PFSK-1 (cell line): ENCODE measurements around the gene TMEM178A.

ENCODE experiments used
- FOXP2 ChIP-seq: optimal IDR thresholded peaks from 2 replicates; pipeline ENCODE3; 2011; ENCODE audit warnings: borderline replicate concordance, control low read depth, inconsistent platforms; ENCODE audit not compliant: insufficient read depth; ENCODE audit errors: extremely low read length, extremely low read depth
- POLR2AphosphoS5 ChIP-seq: IDR thresholded peaks from 2 replicates; pipeline ENCODE4 v1.6.1; 2012; ENCODE audit warnings: low read depth, mild to moderate bottlenecking, control low read depth, low read length, moderate library complexity
- SIN3A ChIP-seq: IDR thresholded peaks from 2 replicates; pipeline ENCODE4 v1.6.1; 2012; ENCODE audit warnings: mild to moderate bottlenecking, low read length, moderate library complexity, borderline replicate concordance; ENCODE audit not compliant: insufficient read depth
- TAF1 ChIP-seq: IDR thresholded peaks from 2 replicates; pipeline ENCODE4 v1.6.1; 2012; ENCODE audit warnings: low read length, control low read depth, borderline replicate concordance; ENCODE audit not compliant: insufficient read depth
- TF ChIP-seq, protein P1 (sequence below), 2 experiments: IDR thresholded peaks; 2 replicates each; pipeline versions ENCODE4 v1.6.1 to v1.8.0; 2011 to 2012; ENCODE audit warnings: low read depth in 2 of 2, low read length in 2 of 2, control low read depth in 1 of 2, inconsistent platforms in 1 of 2, mild to moderate bottlenecking in 1 of 2, moderate library complexity in 1 of 2; ENCODE audit not compliant: insufficient read depth in 1 of 2

DNA sequence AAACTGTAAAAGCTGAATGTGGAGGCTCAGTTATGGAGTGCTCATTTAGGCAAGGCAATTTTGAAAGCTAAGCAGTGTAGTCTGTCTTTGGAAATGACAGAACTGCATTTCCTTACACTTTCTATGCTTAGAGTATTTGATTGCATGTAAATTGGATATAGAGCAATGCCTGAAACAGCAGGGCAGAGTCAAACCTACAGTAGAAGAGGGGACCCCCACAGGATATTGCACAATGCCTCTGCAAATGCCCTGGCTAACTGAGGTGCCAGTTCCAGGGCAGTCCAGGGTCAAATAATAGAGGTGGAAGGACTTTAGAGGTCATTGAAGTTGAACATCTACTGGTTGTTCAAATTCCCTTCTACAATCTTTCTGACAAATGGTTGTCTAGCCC lies 2.2 kb downstream of the TMEM178A start:
- no peak for TF ChIP-seq POLR2AphosphoS5
- TF ChIP-seq, protein P1, sequence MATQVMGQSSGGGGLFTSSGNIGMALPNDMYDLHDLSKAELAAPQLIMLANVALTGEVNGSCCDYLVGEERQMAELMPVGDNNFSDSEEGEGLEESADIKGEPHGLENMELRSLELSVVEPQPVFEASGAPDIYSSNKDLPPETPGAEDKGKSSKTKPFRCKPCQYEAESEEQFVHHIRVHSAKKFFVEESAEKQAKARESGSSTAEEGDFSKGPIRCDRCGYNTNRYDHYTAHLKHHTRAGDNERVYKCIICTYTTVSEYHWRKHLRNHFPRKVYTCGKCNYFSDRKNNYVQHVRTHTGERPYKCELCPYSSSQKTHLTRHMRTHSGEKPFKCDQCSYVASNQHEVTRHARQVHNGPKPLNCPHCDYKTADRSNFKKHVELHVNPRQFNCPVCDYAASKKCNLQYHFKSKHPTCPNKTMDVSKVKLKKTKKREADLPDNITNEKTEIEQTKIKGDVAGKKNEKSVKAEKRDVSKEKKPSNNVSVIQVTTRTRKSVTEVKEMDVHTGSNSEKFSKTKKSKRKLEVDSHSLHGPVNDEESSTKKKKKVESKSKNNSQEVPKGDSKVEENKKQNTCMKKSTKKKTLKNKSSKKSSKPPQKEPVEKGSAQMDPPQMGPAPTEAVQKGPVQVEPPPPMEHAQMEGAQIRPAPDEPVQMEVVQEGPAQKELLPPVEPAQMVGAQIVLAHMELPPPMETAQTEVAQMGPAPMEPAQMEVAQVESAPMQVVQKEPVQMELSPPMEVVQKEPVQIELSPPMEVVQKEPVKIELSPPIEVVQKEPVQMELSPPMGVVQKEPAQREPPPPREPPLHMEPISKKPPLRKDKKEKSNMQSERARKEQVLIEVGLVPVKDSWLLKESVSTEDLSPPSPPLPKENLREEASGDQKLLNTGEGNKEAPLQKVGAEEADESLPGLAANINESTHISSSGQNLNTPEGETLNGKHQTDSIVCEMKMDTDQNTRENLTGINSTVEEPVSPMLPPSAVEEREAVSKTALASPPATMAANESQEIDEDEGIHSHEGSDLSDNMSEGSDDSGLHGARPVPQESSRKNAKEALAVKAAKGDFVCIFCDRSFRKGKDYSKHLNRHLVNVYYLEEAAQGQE (IDR thresholded peaks at IDR 0.05; ENCODE audit: insufficient read depth in 1 of 2, low read depth in 2 of 2, low read length in 2 of 2) = no peak
- TF ChIP-seq SIN3A = no peak
- TF ChIP-seq TAF1 = no peak
- TF ChIP-seq FOXP2 = no peak
